ENCODE results near the gene GIPC2.

DNA sequence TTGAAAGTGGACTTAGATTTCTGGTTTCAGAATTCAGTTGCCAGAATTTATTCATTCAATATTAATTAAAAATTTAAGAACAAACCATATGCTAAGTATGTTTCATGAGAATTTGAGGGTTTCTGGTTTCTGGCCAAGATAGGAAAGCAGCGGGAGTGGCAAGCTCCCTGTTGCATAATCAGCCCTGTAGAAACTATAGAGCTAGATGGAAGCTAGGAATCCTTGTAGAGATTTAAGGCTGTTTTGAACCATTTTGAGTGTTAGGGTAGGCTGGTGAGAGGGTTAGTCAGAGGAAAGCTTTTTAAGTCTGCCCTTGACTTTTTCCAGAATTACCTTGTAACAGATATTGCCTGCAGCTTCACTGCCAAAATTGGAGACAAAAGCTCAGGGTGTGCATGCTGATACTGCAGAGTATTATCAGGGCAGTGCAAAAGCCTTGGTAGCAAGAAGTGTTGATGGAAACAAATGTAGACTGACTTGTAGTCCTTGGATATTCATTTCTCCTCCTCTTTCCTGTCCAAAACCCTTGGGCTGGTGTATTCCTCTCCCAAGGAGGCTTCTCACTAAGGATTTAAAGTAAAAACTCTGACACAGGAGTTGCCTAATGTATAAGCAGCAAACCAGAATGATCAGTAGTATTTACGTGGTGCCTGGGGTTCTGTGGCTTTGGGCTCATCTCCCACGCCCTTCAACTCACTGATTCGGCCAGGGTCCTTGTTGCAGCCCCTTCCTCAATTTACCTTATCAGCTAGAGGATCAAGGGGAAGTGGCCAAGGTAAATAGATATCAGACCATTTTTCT, 12.6 kb upstream of the GIPC2 start:
- TF ChIP-seq, protein P1, sequence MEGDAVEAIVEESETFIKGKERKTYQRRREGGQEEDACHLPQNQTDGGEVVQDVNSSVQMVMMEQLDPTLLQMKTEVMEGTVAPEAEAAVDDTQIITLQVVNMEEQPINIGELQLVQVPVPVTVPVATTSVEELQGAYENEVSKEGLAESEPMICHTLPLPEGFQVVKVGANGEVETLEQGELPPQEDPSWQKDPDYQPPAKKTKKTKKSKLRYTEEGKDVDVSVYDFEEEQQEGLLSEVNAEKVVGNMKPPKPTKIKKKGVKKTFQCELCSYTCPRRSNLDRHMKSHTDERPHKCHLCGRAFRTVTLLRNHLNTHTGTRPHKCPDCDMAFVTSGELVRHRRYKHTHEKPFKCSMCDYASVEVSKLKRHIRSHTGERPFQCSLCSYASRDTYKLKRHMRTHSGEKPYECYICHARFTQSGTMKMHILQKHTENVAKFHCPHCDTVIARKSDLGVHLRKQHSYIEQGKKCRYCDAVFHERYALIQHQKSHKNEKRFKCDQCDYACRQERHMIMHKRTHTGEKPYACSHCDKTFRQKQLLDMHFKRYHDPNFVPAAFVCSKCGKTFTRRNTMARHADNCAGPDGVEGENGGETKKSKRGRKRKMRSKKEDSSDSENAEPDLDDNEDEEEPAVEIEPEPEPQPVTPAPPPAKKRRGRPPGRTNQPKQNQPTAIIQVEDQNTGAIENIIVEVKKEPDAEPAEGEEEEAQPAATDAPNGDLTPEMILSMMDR (IDR thresholded peaks at IDR 0.05; ENCODE audit: low read depth, low read length, poor library complexity, severe bottlenecking): no peak
- no peak for TF ChIP-seq EZH2phosphoT487 (IDR thresholded peaks at IDR 0.05; ENCODE audit: borderline replicate concordance, low read length)
